Retinal pigment epithelial cell (primary cell): ENCODE measurements around the gene EXT2.

Experiments used
- DNase-seq: peaks from one replicate; pipeline ENCODE4 v3.0.0-alpha.2; 2010; ENCODE audit warnings: low read depth
- H3K4me3 ChIP-seq: 2 replicates; pipeline ENCODE4 v1.5.1; 2011; ENCODE audit warnings: mild to moderate bottlenecking, low read length, control low read depth, moderate library complexity
- TF ChIP-seq, protein P1 (sequence below): conservative IDR thresholded peaks from 2 replicates; pipeline ENCODE4 v1.5.1; 2011; ENCODE audit warnings: low read depth, low read length, control low read depth, inconsistent platforms

The EXT2 gene

DNA sequence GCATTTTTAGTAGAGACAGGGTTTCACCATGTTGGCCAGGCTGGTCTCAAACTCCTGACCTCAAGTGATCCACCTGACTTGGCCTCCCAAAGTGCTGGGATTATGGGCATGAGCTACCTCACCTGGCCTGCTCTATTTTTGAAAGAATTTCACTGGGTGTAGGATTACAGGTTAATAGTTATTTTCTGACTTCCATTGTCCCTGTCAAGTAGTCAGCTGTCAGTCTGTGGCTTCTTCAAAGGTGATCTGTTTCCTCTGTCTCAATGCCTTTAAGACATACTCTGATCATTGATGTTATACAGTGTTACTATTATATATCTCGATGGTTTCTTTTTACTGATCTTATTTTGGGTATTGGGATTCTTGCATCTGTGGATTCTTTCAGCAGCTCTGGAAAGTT, 10.1 kb upstream of the EXT2 start:
- H3K4me3 ChIP-seq: no peak overlapping the region
- DNase-seq: no peak
- TF ChIP-seq, protein P1, sequence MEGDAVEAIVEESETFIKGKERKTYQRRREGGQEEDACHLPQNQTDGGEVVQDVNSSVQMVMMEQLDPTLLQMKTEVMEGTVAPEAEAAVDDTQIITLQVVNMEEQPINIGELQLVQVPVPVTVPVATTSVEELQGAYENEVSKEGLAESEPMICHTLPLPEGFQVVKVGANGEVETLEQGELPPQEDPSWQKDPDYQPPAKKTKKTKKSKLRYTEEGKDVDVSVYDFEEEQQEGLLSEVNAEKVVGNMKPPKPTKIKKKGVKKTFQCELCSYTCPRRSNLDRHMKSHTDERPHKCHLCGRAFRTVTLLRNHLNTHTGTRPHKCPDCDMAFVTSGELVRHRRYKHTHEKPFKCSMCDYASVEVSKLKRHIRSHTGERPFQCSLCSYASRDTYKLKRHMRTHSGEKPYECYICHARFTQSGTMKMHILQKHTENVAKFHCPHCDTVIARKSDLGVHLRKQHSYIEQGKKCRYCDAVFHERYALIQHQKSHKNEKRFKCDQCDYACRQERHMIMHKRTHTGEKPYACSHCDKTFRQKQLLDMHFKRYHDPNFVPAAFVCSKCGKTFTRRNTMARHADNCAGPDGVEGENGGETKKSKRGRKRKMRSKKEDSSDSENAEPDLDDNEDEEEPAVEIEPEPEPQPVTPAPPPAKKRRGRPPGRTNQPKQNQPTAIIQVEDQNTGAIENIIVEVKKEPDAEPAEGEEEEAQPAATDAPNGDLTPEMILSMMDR: no peak

DNA sequence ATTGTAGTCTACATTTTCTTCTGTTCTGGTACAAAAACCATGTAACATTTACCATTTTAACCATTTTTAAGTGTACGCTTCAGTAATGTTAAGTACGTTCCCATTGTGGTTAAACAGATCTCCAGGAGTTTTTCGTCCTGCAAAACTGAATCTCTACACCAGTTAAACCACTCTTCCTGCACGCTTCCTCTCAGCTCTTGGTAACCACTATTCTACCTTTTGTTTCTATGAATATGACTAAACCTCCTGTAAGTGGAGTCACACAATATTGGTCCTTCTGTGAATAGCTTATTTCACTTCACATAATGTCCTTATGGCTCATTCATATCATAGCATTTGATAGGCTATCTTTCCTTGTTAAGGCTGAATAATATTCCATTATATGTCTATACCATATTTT, 7.1 kb upstream of the EXT2 start:
- no peak for DNase-seq
- no peak overlapping the region for H3K4me3 ChIP-seq
- TF ChIP-seq, protein P1: no peak

DNA sequence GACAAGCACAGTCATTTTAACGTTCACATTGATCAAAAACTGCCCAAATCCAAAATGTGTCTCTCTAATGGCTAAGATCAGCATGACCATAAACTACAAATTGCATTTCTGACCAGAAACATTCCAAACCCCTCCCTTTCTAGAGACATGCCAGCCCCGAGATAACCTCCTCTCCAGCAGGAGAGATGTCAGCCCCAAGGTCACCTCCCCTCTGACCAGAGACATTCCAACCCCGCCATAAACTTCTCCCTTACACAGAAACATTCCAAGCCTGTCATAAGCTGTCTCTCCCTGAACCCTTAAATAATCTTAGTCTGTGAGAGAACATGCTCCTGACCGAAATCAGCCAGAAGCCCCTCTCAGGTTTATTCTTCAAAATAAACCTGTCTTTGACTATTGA, 6.6 kb upstream of the EXT2 start:
- no peak overlapping the region for H3K4me3 ChIP-seq

DNA sequence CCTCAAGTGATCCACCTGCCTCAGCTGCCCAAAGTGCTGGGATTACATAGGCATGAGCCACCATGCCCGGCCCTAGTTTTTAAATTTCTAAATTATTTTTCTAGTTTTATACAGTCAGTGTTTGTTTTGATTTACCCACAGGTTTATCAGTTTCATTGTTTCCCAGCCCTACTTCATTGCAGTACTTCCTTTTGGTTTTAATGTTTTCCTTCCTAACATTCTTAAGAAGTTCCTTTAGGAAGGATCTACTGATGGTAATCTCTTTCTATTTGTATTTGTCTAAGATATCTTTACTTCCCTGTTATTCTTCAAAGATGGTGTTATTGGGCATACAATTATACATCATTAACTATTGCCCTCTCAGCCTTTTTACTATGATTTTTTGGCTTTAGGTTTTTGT, 4.9 kb upstream of the EXT2 start:
- no peak for DNase-seq
- no peak overlapping the region for H3K4me3 ChIP-seq
- TF ChIP-seq, protein P1: no peak

More for the DNA sequence above, 6.6 kb upstream of the EXT2 start:
- TF ChIP-seq, protein P1: no peak
- DNase-seq: no peak

DNA sequence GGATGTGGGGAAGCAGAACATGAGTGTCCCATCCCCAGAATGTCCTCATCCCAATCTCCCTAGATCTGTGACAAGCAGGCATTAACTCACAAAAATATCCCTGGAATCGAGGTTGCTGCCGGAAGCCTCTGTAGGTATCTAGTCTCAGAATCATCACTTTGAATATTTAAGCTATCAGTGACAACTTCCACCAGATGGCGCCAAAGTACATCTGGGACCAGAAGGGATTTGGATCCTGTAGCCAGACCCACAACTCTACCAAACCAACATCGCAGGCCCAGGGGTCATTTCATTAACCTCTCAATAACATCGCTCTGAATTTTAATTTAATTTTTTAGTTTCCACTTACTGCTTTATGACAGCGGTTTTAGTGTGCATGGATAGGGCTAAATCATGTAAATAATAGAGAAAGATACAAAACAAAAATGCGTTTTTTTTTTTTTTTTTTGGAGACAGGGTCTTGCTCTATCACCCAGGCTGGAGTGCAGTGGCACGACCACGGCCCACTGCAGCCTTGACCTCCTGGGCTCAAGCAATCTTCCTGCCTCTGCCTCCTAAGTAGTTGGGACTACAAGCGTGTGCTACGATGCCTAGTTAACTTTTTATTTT, 1.1 kb upstream of the EXT2 start:
- no peak for DNase-seq
- TF ChIP-seq, protein P1: peak; percentile 82
- no peak overlapping the region for H3K4me3 ChIP-seq

DNA sequence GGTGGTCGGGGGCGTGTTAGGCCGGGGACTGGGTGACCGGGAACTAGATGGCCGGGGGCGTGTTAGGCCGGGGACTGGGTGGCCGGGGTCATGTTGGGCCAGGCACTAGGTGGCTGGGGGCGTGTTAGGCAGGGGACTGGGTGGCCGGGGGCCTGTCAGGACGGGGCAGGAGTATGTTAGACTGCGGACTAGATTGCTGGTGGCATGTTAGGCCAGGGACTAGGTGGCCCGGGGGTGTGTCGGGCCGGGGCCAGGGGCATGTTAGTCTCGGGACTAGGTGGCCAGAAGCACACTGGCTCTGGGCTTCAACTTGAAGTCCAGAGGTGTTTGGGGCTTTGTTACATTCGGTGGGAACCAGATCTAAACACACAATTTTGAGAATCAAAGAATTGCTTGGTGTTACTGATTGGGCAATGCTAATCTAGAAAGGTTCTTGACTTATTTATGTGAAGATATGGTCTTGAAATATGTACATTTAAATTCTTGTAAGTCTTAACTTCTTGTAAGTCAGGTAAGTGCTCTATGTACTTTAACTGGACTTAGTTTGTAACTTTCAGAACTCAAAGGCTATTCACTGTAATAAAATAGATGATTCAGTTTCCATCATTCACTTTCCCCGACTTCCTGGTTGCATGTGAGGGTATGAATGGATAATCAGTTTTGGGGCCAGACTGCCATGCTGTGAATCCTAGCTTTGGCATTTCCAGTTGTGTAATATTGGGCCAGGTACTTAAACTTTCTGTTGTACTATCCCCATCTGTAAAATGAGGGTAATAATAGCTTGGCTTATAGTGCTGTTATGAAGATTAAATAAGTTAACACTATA, 1.1 kb downstream of the EXT2 start:
- peak overlapping the region; percentile 75 for H3K4me3 ChIP-seq
- DNase-seq: no peak
- TF ChIP-seq, protein P1: no peak

DNA sequence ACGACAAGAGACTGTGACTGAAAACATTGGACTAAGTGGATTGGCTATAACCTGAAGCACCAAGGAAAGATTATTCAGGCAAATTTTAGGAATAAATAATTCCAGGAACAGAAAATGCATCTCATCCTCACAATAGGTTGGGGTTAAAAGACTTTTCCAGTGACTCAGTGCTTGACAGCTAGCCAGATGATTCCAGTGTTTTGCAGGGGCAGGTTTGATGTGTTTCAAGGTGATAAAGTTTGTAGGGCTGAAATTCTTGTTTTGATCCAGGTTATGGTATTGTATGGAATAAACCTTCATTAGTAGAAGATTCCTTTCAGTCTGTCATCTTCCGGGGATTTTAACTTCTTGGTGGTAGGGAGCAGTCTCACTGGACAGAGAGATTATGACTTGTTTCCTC, 2.3 kb downstream of the EXT2 start:
- TF ChIP-seq, protein P1: no peak
- DNase-seq: no peak
- no peak overlapping the region for H3K4me3 ChIP-seq
